Stimulated activated CD8-positive, alpha-beta memory T cell treated with anti-CD3 and anti-CD28 coated beads, Interleukin-4, amount 100 ng/mL, for 4 hours (primary cell): ENCODE data around the gene AQP9.
"Not testable (repeated sequence)": the region's sequence is repeated elsewhere in the genome, so short reads cannot be mapped to it uniquely, and the experiment has no call there.

Experiments
- DNase-seq, 2 donors: peaks; one replicate each; pipeline ENCODE4 v3.0.0-alpha.2; 2020; ENCODE audit warnings: low read depth in 2 of 2, low spot score in 1 of 2

AQP9 gene

DNA sequence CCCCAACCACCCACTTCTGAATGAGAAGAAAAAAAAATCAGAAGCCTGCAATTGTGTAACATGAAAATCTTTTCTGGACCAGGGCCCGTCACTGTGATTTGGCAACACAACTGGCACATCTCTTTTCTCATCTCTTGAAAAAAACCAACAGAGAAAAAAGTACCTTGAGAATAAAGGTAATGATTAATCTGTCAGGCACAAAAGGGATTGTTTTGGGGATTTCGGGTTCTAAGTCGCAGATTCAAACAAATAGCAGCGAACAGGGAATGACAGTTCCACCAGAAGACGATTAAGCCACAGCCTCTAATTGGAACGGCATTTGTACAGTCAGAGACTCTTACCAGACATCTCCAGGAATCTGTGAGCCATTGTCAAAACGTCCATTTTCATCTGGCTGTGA is at the start of gene AQP9:
Gene AQP9, plus strand, starts transcription at position 276 of the 400 bp plus-strand sequence. CDS start 185 bp downstream, outside the sequence.
- DNase-seq = no peak

DNA sequence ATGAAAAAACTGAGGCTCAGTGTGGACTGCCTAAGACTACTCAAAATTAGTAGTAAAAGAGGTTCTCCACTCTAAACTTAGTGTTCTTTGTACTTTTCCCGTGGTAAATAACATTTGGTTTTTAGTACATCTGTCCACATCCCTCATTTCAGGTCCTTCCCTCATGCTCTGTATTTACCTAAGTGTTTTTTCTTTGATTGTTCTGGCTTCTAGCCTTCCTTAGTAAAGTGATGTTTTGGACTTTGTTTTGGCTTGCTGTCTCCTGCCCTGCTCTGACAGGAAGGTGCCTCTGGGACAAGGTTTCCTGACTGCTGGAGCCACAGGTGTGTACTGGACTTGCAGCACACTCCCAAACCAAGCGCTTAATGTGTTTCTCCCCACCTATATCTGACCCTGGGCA is 42.8 kb upstream of the AQP9 start:
- no peak for DNase-seq

- DNase-seq = no peak
These were observed 41.6 kb upstream of the AQP9 start for GRCh38 chr15:58096529-58097084.

- DNase-seq = no peak
These were observed 34.7 kb upstream of the AQP9 start for GRCh38 chr15:58103482-58103881.

DNA sequence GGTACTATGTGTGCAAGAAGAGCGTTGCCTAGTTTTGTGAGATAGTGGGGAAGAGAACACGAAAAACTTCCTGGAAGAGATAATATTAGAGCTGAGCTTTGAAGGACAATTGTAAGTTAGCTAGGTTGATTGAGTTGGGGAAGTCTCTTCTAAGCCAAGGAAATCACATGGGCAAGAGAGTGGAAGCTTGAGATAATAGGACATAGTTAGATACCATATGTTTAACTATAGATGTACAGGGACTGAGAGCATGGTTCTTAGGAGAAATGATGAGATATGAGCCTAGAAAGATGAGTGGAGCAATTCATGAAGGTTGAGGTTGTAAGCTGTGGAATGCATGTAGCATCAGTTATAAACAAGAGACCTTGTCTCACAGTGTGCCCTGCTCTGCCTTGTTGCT is 30.1 kb upstream of the AQP9 start:
- DNase-seq = no peak

DNA sequence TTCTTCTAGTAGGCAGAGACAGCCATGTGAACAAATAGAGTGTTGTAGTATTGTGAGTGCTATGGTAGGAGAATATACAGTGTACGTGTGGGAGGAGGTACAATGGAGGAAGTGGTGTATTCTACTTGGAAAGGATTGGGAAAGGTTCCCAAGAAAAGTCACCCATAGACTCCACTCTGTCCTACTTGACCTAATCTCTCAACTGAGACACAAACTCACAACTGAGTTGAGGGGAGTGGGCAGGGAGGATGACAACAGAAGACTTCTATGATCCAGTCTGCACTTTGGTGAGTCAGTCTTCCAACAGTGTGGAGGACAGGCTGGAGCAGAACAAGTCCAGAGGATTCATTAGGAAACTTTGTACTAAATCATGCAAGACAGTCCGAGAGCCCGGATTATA is 28.8 kb upstream of the AQP9 start:
- no peak for DNase-seq

DNA sequence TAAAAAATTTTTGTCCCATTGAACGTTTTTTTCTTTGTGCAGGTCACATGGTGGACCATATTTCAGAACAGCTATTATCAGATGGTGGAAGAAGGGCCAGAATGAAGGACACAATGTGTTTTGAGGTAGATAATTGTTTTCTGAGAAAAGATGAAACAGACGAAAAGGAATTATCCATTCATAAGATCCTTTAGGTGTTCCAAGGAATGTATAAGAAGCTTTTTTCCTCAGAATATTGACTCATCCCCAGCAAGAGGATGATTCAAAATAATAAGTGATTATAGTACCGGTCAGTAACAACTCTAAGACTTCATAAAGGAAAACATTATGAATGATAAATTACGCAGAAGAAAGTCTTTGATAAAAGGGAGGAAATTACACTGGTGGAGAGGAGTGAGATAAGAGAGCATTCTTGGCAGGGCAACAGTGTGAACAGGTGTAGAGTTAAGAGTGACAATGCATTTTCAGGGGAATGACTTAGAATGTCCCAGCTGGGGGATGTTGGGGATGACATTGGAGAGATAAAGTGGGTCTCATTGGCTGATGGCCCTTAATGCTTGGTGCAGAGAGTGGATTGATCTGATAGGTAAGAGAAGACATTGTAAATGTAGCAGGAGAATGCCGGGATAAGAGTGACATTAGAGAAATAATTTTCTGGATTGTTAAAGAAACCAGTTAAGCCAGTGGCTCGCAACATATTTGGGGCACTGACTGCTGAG is 27.0 kb upstream of the AQP9 start:
- DNase-seq = no peak

DNA sequence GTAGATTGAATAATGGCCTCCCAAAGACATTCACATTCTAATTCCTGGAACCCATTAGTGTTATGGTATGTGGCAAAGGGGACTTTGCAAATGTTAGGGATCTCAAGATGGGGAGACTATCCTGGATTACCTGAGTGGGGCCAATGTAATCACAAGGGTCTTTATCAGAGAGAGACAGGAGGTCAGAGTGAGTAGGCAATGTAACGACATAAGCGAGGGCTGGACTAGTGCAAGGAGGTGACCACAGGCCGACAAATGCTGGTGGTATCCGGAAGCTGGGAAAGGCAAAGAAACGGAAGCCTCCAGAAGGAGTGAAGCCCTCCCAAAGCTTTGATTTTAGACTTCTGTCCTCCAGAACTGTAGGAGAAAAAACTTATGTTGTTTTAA is 26.5 kb upstream of the AQP9 start:
- DNase-seq = no peak

DNA sequence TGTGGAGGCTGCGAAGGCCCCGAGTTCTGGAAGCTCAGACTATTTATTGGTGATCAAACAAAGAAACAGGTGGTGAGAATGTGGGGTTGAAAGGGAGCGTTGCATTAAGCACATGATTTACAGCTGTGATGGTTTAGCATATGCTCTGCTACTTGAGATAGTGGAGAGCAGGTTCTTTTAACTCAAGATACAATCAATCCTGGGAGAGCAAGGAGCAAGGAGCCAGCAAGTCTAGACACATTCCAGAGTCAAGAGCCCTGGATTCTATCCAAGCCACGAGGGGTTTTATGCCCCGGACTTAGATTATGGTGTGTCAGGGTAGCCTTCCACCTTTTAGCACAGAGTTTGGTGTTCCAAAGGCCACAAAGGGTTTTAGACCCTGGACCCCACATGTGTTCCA is 24.8 kb upstream of the AQP9 start:
- DNase-seq = not testable (repeated sequence)

GRCh38 chr15:58114388-58114787 is 23.8 kb upstream of the AQP9 start:
- DNase-seq = no peak

- no peak for DNase-seq
These were observed 23.4 kb upstream of the AQP9 start for GRCh38 chr15:58114812-58115211.

- no peak for DNase-seq
These were observed 22.5 kb upstream of the AQP9 start for GRCh38 chr15:58115692-58116091.

- no peak for DNase-seq
These were observed 20.6 kb upstream of the AQP9 start for GRCh38 chr15:58117619-58118018.

DNA sequence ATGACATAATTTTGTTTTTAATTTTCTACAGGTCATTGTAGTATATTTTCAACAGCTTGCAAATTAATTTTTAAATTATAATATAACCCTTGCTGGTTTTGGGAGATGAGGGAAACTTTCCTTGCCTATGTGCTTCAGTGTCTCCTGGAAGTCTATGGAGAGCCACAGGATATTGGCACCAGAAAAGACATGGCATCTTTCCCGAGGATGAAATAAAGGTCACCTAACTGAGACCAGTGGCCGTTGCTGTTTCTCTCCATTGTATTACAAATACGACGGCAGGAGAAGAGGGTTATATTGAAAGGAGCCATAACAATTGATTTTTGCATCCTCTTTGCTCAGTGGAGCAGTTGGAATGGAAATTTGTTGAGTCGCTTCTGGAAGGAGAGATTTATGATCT is 19.9 kb upstream of the AQP9 start:
- no peak for DNase-seq

- DNase-seq = no peak
These were observed 19.2 kb upstream of the AQP9 start for GRCh38 chr15:58119016-58119415.

DNA sequence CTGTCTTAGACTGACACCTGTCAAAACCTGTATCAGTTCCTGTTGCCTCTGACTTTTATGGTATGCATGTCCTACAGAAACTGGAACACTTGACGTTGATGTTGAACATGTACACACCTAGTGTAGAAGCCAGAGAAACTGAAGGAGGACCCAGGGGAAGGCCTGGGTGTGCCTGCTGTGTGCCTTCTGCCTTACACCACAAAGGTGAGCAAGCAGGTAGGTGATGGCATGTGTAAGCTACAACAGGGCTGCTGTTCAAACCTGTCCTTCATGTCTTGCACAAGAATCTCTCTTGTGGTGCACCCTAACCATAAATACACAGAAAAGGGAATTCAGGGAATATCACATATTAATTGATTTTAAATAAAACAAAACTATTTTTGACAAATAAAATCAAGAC is 13.6 kb upstream of the AQP9 start:
- no peak for DNase-seq

- DNase-seq = no peak
These were observed 12.8 kb upstream of the AQP9 start for GRCh38 chr15:58125333-58125732.

DNA sequence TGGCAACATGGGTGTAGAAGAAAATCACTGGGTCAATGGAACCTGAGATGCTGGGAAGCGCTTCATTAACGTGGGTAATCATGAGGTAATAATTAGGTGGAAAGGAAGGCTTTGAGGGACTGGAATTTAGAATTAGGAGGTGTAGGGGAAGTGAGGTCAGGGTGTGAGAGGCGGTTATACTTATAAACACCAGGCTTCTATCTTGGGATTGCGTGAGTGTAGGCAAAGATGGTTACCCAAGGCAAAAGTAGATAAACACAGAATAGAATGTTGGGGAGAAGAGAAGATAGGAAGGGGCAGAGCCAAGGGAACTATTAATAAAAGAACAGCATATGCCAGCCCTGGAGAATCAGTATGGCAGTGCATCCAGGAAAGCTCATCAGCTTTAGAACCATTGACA is 3.3 kb upstream of the AQP9 start:
- DNase-seq = no peak

DNA sequence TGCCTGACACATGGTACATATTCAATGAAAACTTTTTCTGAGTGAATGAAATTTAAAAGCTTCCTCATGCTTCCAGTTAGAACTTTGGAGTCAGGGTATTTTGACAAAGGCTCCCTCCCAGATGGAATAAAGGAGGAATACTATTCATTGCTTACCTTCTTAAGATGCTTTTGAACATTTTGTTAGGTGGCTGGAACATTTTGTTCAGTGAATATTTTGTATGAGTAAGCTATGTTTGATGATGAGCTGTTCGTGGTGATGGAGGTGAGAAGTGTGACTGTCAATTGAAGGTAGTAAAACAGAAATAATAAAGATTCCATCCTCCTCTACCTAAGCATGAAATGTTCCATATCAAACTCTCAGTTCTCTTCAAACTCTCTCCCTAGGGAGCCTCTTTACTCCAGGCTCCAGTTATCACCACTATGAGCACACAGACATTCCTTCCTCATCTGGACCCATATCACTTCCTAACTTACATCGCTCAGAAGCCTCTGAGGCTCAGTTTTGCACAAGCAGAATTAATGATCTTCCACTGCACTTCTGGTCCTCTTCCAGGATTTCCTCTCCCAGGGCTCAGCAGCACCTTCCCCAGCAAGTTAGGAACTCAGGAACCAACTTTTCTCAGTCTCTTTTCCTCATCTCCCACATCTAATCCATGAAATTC is 2.5 kb upstream of the AQP9 start:
- no peak for DNase-seq

GRCh38 chr15:58136731-58137130 is 1.4 kb upstream of the AQP9 start:
- no peak for DNase-seq

DNA sequence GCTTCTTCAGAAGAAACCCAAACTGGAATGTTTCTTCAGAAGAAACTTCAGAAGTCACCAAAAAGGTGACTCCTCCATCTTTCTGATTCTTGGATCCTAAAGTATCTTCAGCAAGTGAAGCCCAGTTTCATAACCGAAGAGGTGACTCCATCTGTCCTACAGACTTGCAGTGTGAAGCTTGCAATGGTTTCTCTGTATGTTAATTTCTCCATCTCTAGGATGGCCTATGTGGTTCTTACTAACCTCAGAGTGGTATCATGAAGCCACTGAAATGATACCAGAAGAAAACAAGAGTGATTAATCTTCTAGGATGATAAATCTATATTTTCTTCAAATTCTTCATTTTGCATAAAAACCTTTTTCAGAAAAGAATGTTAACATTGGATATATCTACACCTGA is 495 bp upstream of the AQP9 start:
- no peak for DNase-seq

DNA sequence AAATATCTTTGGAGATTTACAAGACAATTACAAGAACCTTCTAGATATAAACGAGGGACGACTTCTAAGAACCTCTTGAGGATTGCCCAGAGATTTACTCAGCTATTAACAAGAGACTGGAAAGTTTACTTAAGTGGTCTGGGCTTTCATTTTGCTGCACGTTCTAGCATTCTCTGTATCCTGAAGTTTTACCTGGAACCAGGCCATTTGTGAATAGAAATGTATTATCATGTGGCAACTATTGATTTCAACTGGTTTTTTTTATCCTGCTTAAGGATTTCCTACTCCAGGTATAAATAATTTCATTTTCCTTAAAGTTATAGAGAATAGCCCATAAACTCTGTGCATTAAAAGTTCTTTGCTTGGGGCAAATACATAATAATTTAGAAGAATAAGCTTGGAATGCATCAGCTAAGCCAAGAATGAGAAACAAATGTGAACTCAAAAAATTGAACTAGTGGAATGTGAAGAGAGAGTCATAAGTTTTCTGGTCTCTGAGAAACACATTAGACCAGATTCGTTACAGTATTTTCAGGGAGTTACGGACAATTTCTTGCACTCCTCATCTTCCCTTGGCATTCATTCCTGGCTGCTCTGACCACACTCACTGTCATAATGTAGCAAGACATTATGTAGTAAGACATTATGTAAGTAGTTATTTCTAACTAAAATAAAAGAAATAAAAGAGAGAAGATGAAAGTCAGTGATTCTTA is 1.3 kb downstream of the AQP9 start:
- no peak for DNase-seq
